BE2C (cell line): ENCODE measurements around the gene GRID2IP.

ENCODE experiments used
- DNase-seq: peaks from one replicate; pipeline ENCODE4 v3.0.0-alpha.2; 2020
- H3K27me3 ChIP-seq: fragments of 250-450 bp; sonication (Bioruptor Pico); 2 replicates; pipeline ENCODE4 v1.5.1; 2020; ENCODE audit warnings: mild to moderate bottlenecking
- H3K36me3 ChIP-seq: fragments of 250-450 bp; sonication (Bioruptor Pico); 2 replicates; pipeline ENCODE4 v1.5.1; 2020; ENCODE audit warnings: mild to moderate bottlenecking
- H3K4me1 ChIP-seq: fragments of 250-450 bp; sonication (Bioruptor Pico); 2 replicates; pipeline ENCODE4 v1.5.1; 2020
- H3K4me3 ChIP-seq: 2 replicates; pipeline ENCODE4 v1.5.1; 2011; ENCODE audit warnings: low read depth, low read length
- H3K9me3 ChIP-seq: fragments of 250-450 bp; sonication (Bioruptor Pico); 2 replicates; pipeline ENCODE4 v1.5.1; 2020
- TF ChIP-seq, protein P1 (sequence below): IDR thresholded peaks from 2 replicates; pipeline ENCODE4 v1.5.1; 2012; ENCODE audit warnings: mild to moderate bottlenecking, low read depth, low read length

The GRID2IP gene

DNA sequence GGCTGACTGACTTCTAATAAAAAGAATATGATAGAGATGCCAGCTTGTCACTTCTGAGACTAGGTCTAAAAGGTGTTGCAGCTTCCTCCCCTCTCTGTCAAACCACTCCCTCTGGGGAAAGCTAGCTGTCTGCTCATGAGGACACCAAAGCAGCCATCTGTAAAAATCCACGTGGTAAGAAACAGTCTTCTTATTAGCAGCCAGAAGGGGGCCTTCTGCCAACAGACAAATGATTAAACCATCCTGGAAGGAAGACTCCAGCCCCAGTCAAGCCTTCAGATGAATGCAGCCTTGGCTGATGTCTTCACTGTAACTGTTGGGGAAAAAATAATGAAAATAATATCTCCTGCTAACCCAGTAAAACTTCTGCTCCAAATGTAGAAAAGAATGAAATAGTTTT is 61.6 kb downstream of the GRID2IP start:
- Histone ChIP-seq H3K36me3 (no peaks in the 10 kb centered on the region), H3K4me3 (no peak overlapping the region), H3K27me3 (no peaks in the 10 kb centered on the region), H3K9me3 (peaks cover 6% of the 10 kb centered on the region; the same call in 1 of the 2 replicates), H3K4me1 (no peaks in the 10 kb centered on the region)
- TF ChIP-seq, protein P1, sequence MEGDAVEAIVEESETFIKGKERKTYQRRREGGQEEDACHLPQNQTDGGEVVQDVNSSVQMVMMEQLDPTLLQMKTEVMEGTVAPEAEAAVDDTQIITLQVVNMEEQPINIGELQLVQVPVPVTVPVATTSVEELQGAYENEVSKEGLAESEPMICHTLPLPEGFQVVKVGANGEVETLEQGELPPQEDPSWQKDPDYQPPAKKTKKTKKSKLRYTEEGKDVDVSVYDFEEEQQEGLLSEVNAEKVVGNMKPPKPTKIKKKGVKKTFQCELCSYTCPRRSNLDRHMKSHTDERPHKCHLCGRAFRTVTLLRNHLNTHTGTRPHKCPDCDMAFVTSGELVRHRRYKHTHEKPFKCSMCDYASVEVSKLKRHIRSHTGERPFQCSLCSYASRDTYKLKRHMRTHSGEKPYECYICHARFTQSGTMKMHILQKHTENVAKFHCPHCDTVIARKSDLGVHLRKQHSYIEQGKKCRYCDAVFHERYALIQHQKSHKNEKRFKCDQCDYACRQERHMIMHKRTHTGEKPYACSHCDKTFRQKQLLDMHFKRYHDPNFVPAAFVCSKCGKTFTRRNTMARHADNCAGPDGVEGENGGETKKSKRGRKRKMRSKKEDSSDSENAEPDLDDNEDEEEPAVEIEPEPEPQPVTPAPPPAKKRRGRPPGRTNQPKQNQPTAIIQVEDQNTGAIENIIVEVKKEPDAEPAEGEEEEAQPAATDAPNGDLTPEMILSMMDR, result 0 out of 2 replicates have a peak, but pooled peaks have one; percentile 16
- DNase-seq, result no peak

DNA sequence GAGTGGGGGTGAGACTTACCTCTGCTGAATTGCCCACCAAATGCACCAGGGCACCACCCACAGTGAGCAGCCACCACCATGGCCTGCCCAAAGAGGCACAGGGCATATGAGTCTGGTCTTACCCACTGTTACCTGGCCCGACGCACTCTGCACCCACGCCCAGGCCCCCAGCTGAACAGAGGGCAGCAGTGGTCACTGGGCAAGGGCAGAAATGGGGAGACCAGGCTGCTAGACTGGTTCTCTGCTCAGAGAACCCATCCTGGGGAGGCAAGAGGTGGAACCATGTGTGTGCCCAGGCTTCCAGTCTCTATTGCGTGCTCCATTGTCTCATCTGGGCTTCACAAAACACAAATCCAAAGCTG is 64.1 kb downstream of the GRID2IP start:
- TF ChIP-seq, protein P1, result no peak
- DNase-seq, result no peak

DNA sequence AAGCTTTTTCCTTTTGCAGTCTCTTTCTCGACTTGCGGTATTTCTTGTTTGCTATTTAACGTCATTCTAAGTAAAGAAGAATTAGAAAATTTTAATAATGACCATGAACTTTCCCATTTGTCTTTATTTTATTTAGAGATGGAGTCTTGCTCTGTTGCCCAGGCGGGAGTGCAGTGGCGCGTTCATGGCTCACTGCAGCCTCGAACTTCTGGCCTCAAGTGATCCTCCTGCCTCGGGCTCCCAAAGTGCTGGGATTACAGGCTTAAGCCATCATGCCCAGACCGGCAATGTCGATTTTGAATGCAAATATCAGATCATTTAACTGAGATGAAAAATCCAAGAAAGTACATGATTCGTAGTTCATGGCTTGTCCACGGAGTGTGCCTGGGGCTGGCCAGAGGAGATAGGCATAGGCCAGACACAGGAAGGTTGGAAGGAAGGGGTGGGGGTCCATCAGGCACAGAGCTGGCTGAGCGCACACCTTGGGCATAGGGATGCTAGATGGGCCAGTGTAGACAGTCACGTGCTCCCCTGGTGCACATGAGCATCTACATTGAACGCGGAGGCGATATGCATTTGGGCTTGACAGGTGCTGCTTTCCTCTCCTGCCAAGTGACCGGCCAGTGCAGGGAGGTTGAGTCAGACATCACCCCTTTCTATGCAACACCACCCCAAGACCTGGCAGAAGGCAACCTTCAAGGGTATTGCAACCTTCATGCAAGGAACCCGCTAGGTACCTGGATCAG is 64.7 kb downstream of the GRID2IP start:
- H3K36me3 ChIP-seq, result peaks cover 4% of the 10 kb centered on the region
- no peak for DNase-seq
- H3K4me3 ChIP-seq, result no peak overlapping the region
- TF ChIP-seq, protein P1, result no peak
- H3K4me1 ChIP-seq, result no peaks in the 10 kb centered on the region
- peaks cover 6% of the 10 kb centered on the region; the same call in 1 of the 2 replicates for H3K9me3 ChIP-seq
- H3K27me3 ChIP-seq, result no peaks in the 10 kb centered on the region

More for the DNA sequence above, 64.1 kb downstream of the GRID2IP start:
- Histone ChIP-seq H3K9me3 (peaks cover 6% of the 10 kb centered on the region; the same call in 1 of the 2 replicates), H3K36me3 (peaks cover 2% of the 10 kb centered on the region; the same call in 1 of the 2 replicates), H3K4me3 (no peak overlapping the region), H3K4me1 (no peaks in the 10 kb centered on the region), H3K27me3 (no peaks in the 10 kb centered on the region)

DNA sequence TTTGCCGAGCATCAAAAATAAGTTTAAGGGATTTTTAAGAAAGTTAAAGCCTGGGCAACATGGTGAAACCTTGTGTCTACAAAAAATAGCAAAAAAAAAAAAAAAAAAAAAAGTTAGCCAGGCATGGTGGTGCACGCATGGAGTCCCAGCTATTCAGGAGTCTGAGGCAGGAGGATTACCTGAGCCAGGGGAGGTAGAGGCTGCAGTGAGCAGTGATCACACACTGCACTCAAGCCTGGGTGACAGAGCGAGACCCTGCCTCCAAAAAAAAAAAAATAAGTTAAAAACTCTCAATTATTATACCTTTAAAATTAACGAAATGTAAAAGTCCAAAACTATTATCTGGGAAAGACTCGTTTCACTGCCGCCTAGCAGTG is 68.5 kb downstream of the GRID2IP start:
- H3K9me3 ChIP-seq, result no peaks in the 10 kb centered on the region
- H3K4me3 ChIP-seq, result peak overlapping the region; percentile 78
- peaks cover 24% of the 10 kb centered on the region for H3K36me3 ChIP-seq
- TF ChIP-seq, protein P1, result no peak
- H3K27me3 ChIP-seq, result no peaks in the 10 kb centered on the region
- no peaks in the 10 kb centered on the region for H3K4me1 ChIP-seq
- DNase-seq, result no peak

DNA sequence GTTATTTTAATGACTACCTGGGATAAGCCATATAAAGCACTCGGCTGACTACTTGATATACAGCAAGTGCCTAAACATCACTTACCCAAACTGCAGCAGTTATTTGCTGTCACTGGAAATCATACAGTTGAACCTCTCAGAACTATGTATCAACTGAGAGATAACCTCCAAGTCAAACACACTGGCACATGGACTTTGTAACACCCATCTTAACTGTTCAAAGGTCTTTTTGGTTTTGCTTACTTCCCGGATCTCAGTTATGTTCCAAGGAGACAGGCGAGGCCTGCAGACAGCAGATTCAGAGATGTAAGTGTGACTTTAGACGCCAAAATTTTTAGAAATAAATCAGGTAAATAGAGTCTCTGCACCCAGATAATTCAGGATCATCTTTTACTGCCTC is 69.0 kb downstream of the GRID2IP start:
- H3K9me3 ChIP-seq, result no peaks in the 10 kb centered on the region
- H3K4me1 ChIP-seq, result no peaks in the 10 kb centered on the region; the same call in 1 of the 2 replicates
- TF ChIP-seq, protein P1, result no peak
- peaks cover 28% of the 10 kb centered on the region for H3K36me3 ChIP-seq
- no peaks in the 10 kb centered on the region for H3K27me3 ChIP-seq
- H3K4me3 ChIP-seq, result peak overlapping the region; percentile 78
- no peak for DNase-seq

DNA sequence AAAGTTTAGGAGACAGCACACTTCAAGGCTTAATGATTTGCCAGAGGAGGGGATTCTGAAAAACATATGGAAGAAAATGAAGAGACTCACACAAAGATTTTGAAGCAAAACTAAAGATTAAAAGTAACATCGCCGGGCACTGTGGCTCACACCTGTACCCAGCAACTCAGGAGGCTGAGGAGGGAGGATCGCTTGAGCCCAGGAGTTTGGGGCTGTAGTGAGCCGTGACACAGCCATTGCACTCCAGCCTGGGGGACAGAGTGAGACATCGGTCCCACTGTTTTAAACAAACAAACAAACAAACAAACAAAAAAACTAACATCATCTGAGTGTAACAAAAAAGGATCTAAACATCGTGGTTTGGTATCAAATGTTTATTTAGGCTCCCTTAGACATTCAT is 69.8 kb downstream of the GRID2IP start:
- no peak overlapping the region for H3K4me3 ChIP-seq
- H3K9me3 ChIP-seq, result no peaks in the 10 kb centered on the region
- H3K36me3 ChIP-seq, result peaks cover 35% of the 10 kb centered on the region
- H3K4me1 ChIP-seq, result no peaks in the 10 kb centered on the region; the same call in 1 of the 2 replicates
- DNase-seq, result no peak
- H3K27me3 ChIP-seq, result no peaks in the 10 kb centered on the region
- TF ChIP-seq, protein P1, result no peak
